Measurements from ENCODE around the gene BMPR2. TPM values are rescaled to one million over a fixed set of nuclear protein-coding genes. Genes with fewer than 3 reads are reported as not detected.

BMPR2 gene
- polyA plus RNA-seq, 3 donors, result 4.1 to 6.4 (median 4.8) TPM

- no peaks in the 10 kb centered on the region for H4K20me1 ChIP-seq (ENCODE audit: insufficient read depth, low read length)
- no peaks in the 10 kb centered on the region for H3K36me3 ChIP-seq (replicated peaks in 1 of 2; ENCODE audit: control insufficient read depth in 1 of 2, insufficient read depth in 2 of 2, low read length in 2 of 2)
- Mint-ChIP-seq H3K27ac (no peak overlapping the region), H3K36me3 (peaks cover 0 to 7% of the 10 kb centered on the region in 2 donors), H3K4me1 (peaks cover 5% of the 10 kb centered on the region), H3K9me3 (peaks cover 3 to 25% (median 13%) of the 10 kb centered on the region in 7 donors), H3K4me3 (no peak overlapping the region), H3K27me3 (ENCODE audit: low read depth in 3 of 3) (no peaks in the 10 kb centered on the region)
- H3K9me3 ChIP-seq (replicated peaks in 1 of 2; ENCODE audit: control insufficient read depth in 1 of 2, insufficient read depth in 1 of 2, low read length in 2 of 2), result peaks cover 0 to 10% of the 10 kb centered on the region in 2 donors
- no peaks in the 10 kb centered on the region for H3K4me1 ChIP-seq (ENCODE audit: control insufficient read depth in 1 of 2, insufficient read depth in 2 of 2, low read length in 2 of 2)
- intact Hi-C loops (cut with micrococcal nuclease), result no loop called here
- no peak overlapping the region for H3K4me3 ChIP-seq (replicated peaks in 1 of 3; ENCODE audit: low read depth in 2 of 3, low read length in 3 of 3)
- WGBS (ENCODE audit: insufficient coverage), result no CpG with 5 or more reads among the region's 2 CpGs
- no peak overlapping the region for H3K9ac ChIP-seq (ENCODE audit: insufficient read depth, low read length, poor library complexity, severe bottlenecking)
- no peaks in the 10 kb centered on the region for H3K27me3 ChIP-seq (ENCODE audit: control insufficient read depth in 2 of 2, insufficient read depth in 2 of 2, low read length in 2 of 2)
- H3K4me2 ChIP-seq (replicated peaks; ENCODE audit: extremely low read depth, low read length, poor library complexity, severe bottlenecking), result no peak overlapping the region
- no peak overlapping the region for H2AFZ ChIP-seq (ENCODE audit: insufficient read depth, low read depth, low read length, poor library complexity, severe bottlenecking)
- no peak for TF ChIP-seq CTCF (IDR thresholded peaks at IDR 0.05)
- no peak for DNase-seq
- no peak overlapping the region for H3K27ac ChIP-seq (ENCODE audit: low read depth in 1 of 2, low read length in 2 of 2)
- H3K79me2 ChIP-seq (ENCODE audit: insufficient read depth, low read length), result no peaks in the 10 kb centered on the region
Measured at GRCh38 chr2:202442882-202443281, 66.8 kb downstream of the BMPR2 start.

- Mint-ChIP-seq H3K4me1 (peaks cover 5% of the 10 kb centered on the region), H3K9me3 (peaks cover 3 to 34% (median 16%) of the 10 kb centered on the region in 7 donors), H3K4me3 (no peak overlapping the region), H3K27ac (no peak overlapping the region), H3K27me3 (ENCODE audit: low read depth in 3 of 3) (peaks cover 0 to 2% (median 1%) of the 10 kb centered on the region in 3 donors), H3K36me3 (peaks cover 0 to 7% of the 10 kb centered on the region in 2 donors)
- Histone ChIP-seq H3K27ac (ENCODE audit: low read depth in 1 of 2, low read length in 2 of 2) (no peak overlapping the region), H3K4me3 (replicated peaks in 1 of 3; ENCODE audit: low read depth in 2 of 3, low read length in 3 of 3) (no peak overlapping the region), H2AFZ (ENCODE audit: insufficient read depth, low read depth, low read length, poor library complexity, severe bottlenecking) (no peak overlapping the region), H3K9ac (ENCODE audit: insufficient read depth, low read length, poor library complexity, severe bottlenecking) (no peak overlapping the region), H3K79me2 (ENCODE audit: insufficient read depth, low read length) (no peaks in the 10 kb centered on the region), H4K20me1 (ENCODE audit: insufficient read depth, low read length) (no peaks in the 10 kb centered on the region), H3K4me2 (replicated peaks; ENCODE audit: extremely low read depth, low read length, poor library complexity, severe bottlenecking) (no peak overlapping the region), H3K9me3 (replicated peaks in 1 of 2; ENCODE audit: control insufficient read depth in 1 of 2, insufficient read depth in 1 of 2, low read length in 2 of 2) (peaks cover 0 to 10% of the 10 kb centered on the region in 2 donors), H3K4me1 (ENCODE audit: control insufficient read depth in 1 of 2, insufficient read depth in 2 of 2, low read length in 2 of 2) (no peaks in the 10 kb centered on the region), H3K27me3 (ENCODE audit: control insufficient read depth in 2 of 2, insufficient read depth in 2 of 2, low read length in 2 of 2) (no peaks in the 10 kb centered on the region), H3K36me3 (replicated peaks in 1 of 2; ENCODE audit: control insufficient read depth in 1 of 2, insufficient read depth in 2 of 2, low read length in 2 of 2) (no peaks in the 10 kb centered on the region)
- intact Hi-C loops (cut with micrococcal nuclease), result no loop called here
- no peak for TF ChIP-seq CTCF (IDR thresholded peaks at IDR 0.05)
- no CpG with 5 or more reads among the region's 4 CpGs for WGBS (ENCODE audit: insufficient coverage)
- no peak for DNase-seq
Measured at GRCh38 chr2:202444000-202444399, 67.9 kb downstream of the BMPR2 start.

Measured in CD14-positive monocyte (primary cell).